Activated naive CD8-positive, alpha-beta T cell (primary cell): Measurements from ENCODE around the gene ITGAE.

Source experiments
- H3K27ac Mint-ChIP-seq: one replicate; pipeline ENCODE4 v1.8.0; 2021; ENCODE audit warnings: mixed read lengths
- H3K27me3 Mint-ChIP-seq: one replicate; pipeline ENCODE4 v1.8.0; 2021; ENCODE audit warnings: mixed read lengths
- H3K36me3 Mint-ChIP-seq: one replicate; pipeline ENCODE4 v1.8.0; 2021; ENCODE audit warnings: mixed read lengths
- H3K4me1 Mint-ChIP-seq: one replicate; pipeline ENCODE4 v1.8.0; 2021; ENCODE audit warnings: low read depth, mixed read lengths
- H3K4me3 Mint-ChIP-seq: one replicate; pipeline ENCODE4 v1.8.0; 2021; ENCODE audit warnings: mild to moderate bottlenecking, mixed read lengths
- H3K9me3 Mint-ChIP-seq: one replicate; pipeline ENCODE4 v1.8.0; 2021; ENCODE audit warnings: low read depth, mixed read lengths

ITGAE gene

GRCh38 chr17:3828852-3829232 is 27.9 kb upstream of the ITGAE start:
- H3K36me3 Mint-ChIP-seq = peaks cover 7% of the 10 kb centered on the region
- no peaks in the 10 kb centered on the region for H3K9me3 Mint-ChIP-seq
- H3K4me1 Mint-ChIP-seq = peaks cover 5% of the 10 kb centered on the region
- H3K27ac Mint-ChIP-seq = no peak overlapping the region
- H3K27me3 Mint-ChIP-seq = no peaks in the 10 kb centered on the region
- no peak overlapping the region for H3K4me3 Mint-ChIP-seq

GRCh38 chr17:3828151-3828851 is 27.3 kb upstream of the ITGAE start:
- Mint-ChIP-seq H3K36me3 (peaks cover 11% of the 10 kb centered on the region), H3K27ac (no peak overlapping the region), H3K27me3 (no peaks in the 10 kb centered on the region), H3K4me3 (no peak overlapping the region), H3K9me3 (no peaks in the 10 kb centered on the region), H3K4me1 (peaks cover 3% of the 10 kb centered on the region)

- H3K9me3 Mint-ChIP-seq = no peaks in the 10 kb centered on the region
- no peaks in the 10 kb centered on the region for H3K27me3 Mint-ChIP-seq
- peak overlapping the region; percentile 10 for H3K27ac Mint-ChIP-seq
- no peak overlapping the region for H3K4me3 Mint-ChIP-seq
- H3K4me1 Mint-ChIP-seq = peaks cover 5% of the 10 kb centered on the region
- H3K36me3 Mint-ChIP-seq = peaks cover 11% of the 10 kb centered on the region
These were observed 26.3 kb upstream of the ITGAE start for GRCh38 chr17:3827124-3827773.

- peaks cover 11% of the 10 kb centered on the region for H3K36me3 Mint-ChIP-seq
- H3K27ac Mint-ChIP-seq = no peak overlapping the region
- peaks cover 5% of the 10 kb centered on the region for H3K4me1 Mint-ChIP-seq
- no peaks in the 10 kb centered on the region for H3K27me3 Mint-ChIP-seq
- H3K9me3 Mint-ChIP-seq = no peaks in the 10 kb centered on the region
- H3K4me3 Mint-ChIP-seq = no peak overlapping the region
These were observed 25.2 kb upstream of the ITGAE start for GRCh38 chr17:3826191-3826590.

- no peak overlapping the region for H3K27ac Mint-ChIP-seq
These were observed 20.1 kb upstream of the ITGAE start for GRCh38 chr17:3821101-3821500.

GRCh38 chr17:3818786-3819185 is 17.8 kb upstream of the ITGAE start:
- Mint-ChIP-seq H3K4me1 (peaks cover 2% of the 10 kb centered on the region), H3K9me3 (no peaks in the 10 kb centered on the region), H3K27ac (no peak overlapping the region), H3K4me3 (no peak overlapping the region), H3K36me3 (peaks cover 13% of the 10 kb centered on the region), H3K27me3 (no peaks in the 10 kb centered on the region)

More at GRCh38 chr17:3821101-3821500, 20.1 kb upstream of the ITGAE start:
- Mint-ChIP-seq H3K4me1 (peaks cover 2% of the 10 kb centered on the region), H3K27me3 (no peaks in the 10 kb centered on the region), H3K4me3 (no peak overlapping the region), H3K36me3 (peaks cover 15% of the 10 kb centered on the region), H3K9me3 (no peaks in the 10 kb centered on the region)

- Mint-ChIP-seq H3K4me1 (peaks cover 2% of the 10 kb centered on the region), H3K4me3 (no peak overlapping the region)
These were observed 17.0 kb upstream of the ITGAE start for GRCh38 chr17:3817851-3818605.

GRCh38 chr17:3815925-3816324 is 14.9 kb upstream of the ITGAE start:
- peak overlapping the region; percentile 41 for H3K27ac Mint-ChIP-seq
- no peaks in the 10 kb centered on the region for H3K4me1 Mint-ChIP-seq
- no peaks in the 10 kb centered on the region for H3K9me3 Mint-ChIP-seq
- H3K4me3 Mint-ChIP-seq = no peak overlapping the region
- H3K36me3 Mint-ChIP-seq = peaks cover 15% of the 10 kb centered on the region
- no peaks in the 10 kb centered on the region for H3K27me3 Mint-ChIP-seq

More at GRCh38 chr17:3817851-3818605, 17.0 kb upstream of the ITGAE start:
- Mint-ChIP-seq H3K36me3 (peaks cover 10% of the 10 kb centered on the region), H3K9me3 (no peaks in the 10 kb centered on the region), H3K27me3 (no peaks in the 10 kb centered on the region), H3K27ac (no peak overlapping the region)

- Mint-ChIP-seq H3K36me3 (peaks cover 12% of the 10 kb centered on the region), H3K27ac (peak overlapping the region; percentile 41), H3K27me3 (no peaks in the 10 kb centered on the region), H3K9me3 (no peaks in the 10 kb centered on the region), H3K4me1 (no peaks in the 10 kb centered on the region), H3K4me3 (no peak overlapping the region)
These were observed 14.1 kb upstream of the ITGAE start for GRCh38 chr17:3815122-3815521.

- H3K4me3 Mint-ChIP-seq = no peak overlapping the region
- no peaks in the 10 kb centered on the region for H3K9me3 Mint-ChIP-seq
- H3K4me1 Mint-ChIP-seq = peaks cover 5% of the 10 kb centered on the region
- peaks cover 12% of the 10 kb centered on the region for H3K36me3 Mint-ChIP-seq
- no peaks in the 10 kb centered on the region for H3K27me3 Mint-ChIP-seq
- no peak overlapping the region for H3K27ac Mint-ChIP-seq
These were observed 13.4 kb upstream of the ITGAE start for GRCh38 chr17:3814361-3814760.

- H3K4me1 Mint-ChIP-seq = peaks cover 12% of the 10 kb centered on the region
- H3K4me3 Mint-ChIP-seq = no peak overlapping the region
- no peaks in the 10 kb centered on the region for H3K9me3 Mint-ChIP-seq
- peaks cover 12% of the 10 kb centered on the region for H3K36me3 Mint-ChIP-seq
- H3K27ac Mint-ChIP-seq = no peak overlapping the region
- H3K27me3 Mint-ChIP-seq = no peaks in the 10 kb centered on the region
These were observed 12.2 kb upstream of the ITGAE start for GRCh38 chr17:3813171-3813570.

- Mint-ChIP-seq H3K9me3 (no peaks in the 10 kb centered on the region), H3K27me3 (no peaks in the 10 kb centered on the region), H3K4me3 (no peak overlapping the region), H3K4me1 (peaks cover 12% of the 10 kb centered on the region), H3K27ac (no peak overlapping the region), H3K36me3 (peaks cover 15% of the 10 kb centered on the region)
These were observed 11.8 kb upstream of the ITGAE start for GRCh38 chr17:3812771-3813170.

- H3K9me3 Mint-ChIP-seq = no peaks in the 10 kb centered on the region
- H3K4me1 Mint-ChIP-seq = peaks cover 12% of the 10 kb centered on the region
- H3K27ac Mint-ChIP-seq = no peak overlapping the region
- no peaks in the 10 kb centered on the region for H3K27me3 Mint-ChIP-seq
- H3K4me3 Mint-ChIP-seq = no peak overlapping the region
- peaks cover 15% of the 10 kb centered on the region for H3K36me3 Mint-ChIP-seq
These were observed 11.3 kb upstream of the ITGAE start for GRCh38 chr17:3812284-3812683.

- no peaks in the 10 kb centered on the region for H3K9me3 Mint-ChIP-seq
- H3K4me3 Mint-ChIP-seq = no peak overlapping the region
- peaks cover 16% of the 10 kb centered on the region for H3K36me3 Mint-ChIP-seq
- peaks cover 12% of the 10 kb centered on the region for H3K4me1 Mint-ChIP-seq
- H3K27ac Mint-ChIP-seq = no peak overlapping the region
- no peaks in the 10 kb centered on the region for H3K27me3 Mint-ChIP-seq
These were observed 9.0 kb upstream of the ITGAE start for GRCh38 chr17:3810019-3810418.

- H3K27ac Mint-ChIP-seq = no peak overlapping the region
- no peak overlapping the region for H3K4me3 Mint-ChIP-seq
- no peaks in the 10 kb centered on the region for H3K9me3 Mint-ChIP-seq
- no peaks in the 10 kb centered on the region for H3K27me3 Mint-ChIP-seq
- H3K36me3 Mint-ChIP-seq = peaks cover 14% of the 10 kb centered on the region
- peaks cover 18% of the 10 kb centered on the region for H3K4me1 Mint-ChIP-seq
These were observed 8.1 kb upstream of the ITGAE start for GRCh38 chr17:3809135-3809534.
